ENCODE data around the gene CRAT. TPM values are rescaled to one million over a fixed set of nuclear protein-coding genes. Genes with fewer than 3 reads are reported as not detected.
A peak's percentile ranks its signal among the peaks of the same experiment; 100 is the strongest.

CRAT gene
- total and polyA plus RNA-seq, 2 donors (not counting 1 experiment from before 2014, with no cell fraction given), result 34.0 to 45.1 TPM

- Histone ChIP-seq H3K4me2 (ENCODE audit: extremely low read depth, insufficient read depth, low read length) (peak overlapping the region; percentile 34), H3K4me1 (ENCODE audit: control insufficient read depth, extremely low read depth, insufficient read depth, low read length) (peaks cover 47% of the 10 kb centered on the region)
- TF ChIP-seq EZH2 (IDR thresholded peaks at IDR 0.05; ENCODE audit: low read length, missing control alignments) (no peak), CTCF (conservative IDR thresholded peaks at IDR 0.05 in 1 of 2, IDR thresholded peaks at IDR 0.05 in 1 of 2; ENCODE audit: low read depth in 1 of 2, low read length in 2 of 2) (peak; percentile 8 to 22)
Measured at GRCh38 chr9:129145841-129146292, 35.3 kb upstream of the CRAT start.

DNA sequence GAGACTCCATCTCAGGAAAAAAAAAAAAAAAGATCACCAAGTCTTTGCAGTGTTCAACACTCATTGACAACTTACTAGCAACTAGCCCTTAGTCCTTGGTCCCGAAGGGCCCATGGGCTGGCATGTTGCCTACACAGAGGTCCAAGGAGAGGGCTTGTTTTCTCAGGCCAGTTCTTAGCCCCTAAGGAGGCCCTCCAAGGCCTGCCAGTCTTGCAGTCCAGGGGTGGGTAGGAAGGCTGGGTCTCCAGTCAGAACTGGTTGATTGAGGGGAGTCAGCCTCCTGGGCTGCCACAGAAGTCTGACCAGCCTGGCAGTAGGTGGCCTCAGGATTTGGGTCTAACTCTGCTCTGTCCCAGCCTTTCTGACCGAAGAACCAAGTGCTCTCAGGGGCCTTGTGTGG, 34.7 kb upstream of the CRAT start:
- Histone ChIP-seq H3K36me3 (ENCODE audit: control insufficient read depth, insufficient read depth, low read length) (peaks cover 15% of the 10 kb centered on the region), H2AFZ (ENCODE audit: low read length) (no peak overlapping the region), H3K27me3 (ENCODE audit: control insufficient read depth, insufficient read depth, low read length) (no peaks in the 10 kb centered on the region), H3K9ac (ENCODE audit: insufficient read depth, low read length) (peak overlapping the region; percentile 13), H3K9me3 (ENCODE audit: control insufficient read depth, insufficient read depth, low read depth, low read length) (no peaks in the 10 kb centered on the region), H3K79me2 (ENCODE audit: control insufficient read depth, insufficient read depth, low read length) (peaks cover 19% of the 10 kb centered on the region), H3K4me2 (ENCODE audit: extremely low read depth, insufficient read depth, low read length) (peak overlapping the region; percentile 33), H3K27ac (ENCODE audit: insufficient read depth, low read length) (peak overlapping the region; percentile 91), H3K4me3 (replicated peaks in 1 of 4; ENCODE audit: control extremely low read depth in 1 of 4, insufficient read depth in 1 of 4, low read depth in 3 of 4, low read length in 4 of 4) (peak overlapping the region in 1 of 4 experiments; percentile 25), H4K20me1 (ENCODE audit: control insufficient read depth, extremely low read depth, insufficient read depth, low read length) (no peaks in the 10 kb centered on the region), H3K4me1 (ENCODE audit: control insufficient read depth, extremely low read depth, insufficient read depth, low read length) (peaks cover 51% of the 10 kb centered on the region)
- peak; percentile 25 to 30 for DNase-seq (ENCODE audit: low read depth in 2 of 2)
- TF ChIP-seq CTCF (conservative IDR thresholded peaks at IDR 0.05 in 1 of 2, IDR thresholded peaks at IDR 0.05 in 1 of 2; ENCODE audit: low read depth in 1 of 2, low read length in 2 of 2) (no peak), EZH2 (IDR thresholded peaks at IDR 0.05; ENCODE audit: low read length, missing control alignments) (no peak)

More at GRCh38 chr9:129145841-129146292, 35.3 kb upstream of the CRAT start:
- peak overlapping the region; percentile 33 for H3K9ac ChIP-seq (ENCODE audit: insufficient read depth, low read length)
- H3K27me3 ChIP-seq (ENCODE audit: control insufficient read depth, insufficient read depth, low read length), result no peaks in the 10 kb centered on the region
- peak; percentile 97 for DNase-seq (ENCODE audit: low read depth in 2 of 2)
- H3K79me2 ChIP-seq (ENCODE audit: control insufficient read depth, insufficient read depth, low read length), result peaks cover 18% of the 10 kb centered on the region
- H4K20me1 ChIP-seq (ENCODE audit: control insufficient read depth, extremely low read depth, insufficient read depth, low read length), result no peaks in the 10 kb centered on the region
- H3K27ac ChIP-seq (ENCODE audit: insufficient read depth, low read length), result peak overlapping the region; percentile 91
- peak overlapping the region in 1 of 4 experiments; percentile 25 for H3K4me3 ChIP-seq (replicated peaks in 1 of 4; ENCODE audit: control extremely low read depth in 1 of 4, insufficient read depth in 1 of 4, low read depth in 3 of 4, low read length in 4 of 4)
- no peak overlapping the region for H2AFZ ChIP-seq (ENCODE audit: low read length)
- no peaks in the 10 kb centered on the region for H3K9me3 ChIP-seq (ENCODE audit: control insufficient read depth, insufficient read depth, low read depth, low read length)
- peaks cover 15% of the 10 kb centered on the region for H3K36me3 ChIP-seq (ENCODE audit: control insufficient read depth, insufficient read depth, low read length)

- Histone ChIP-seq H2AFZ (ENCODE audit: low read length) (no peak overlapping the region), H3K4me1 (ENCODE audit: control insufficient read depth, extremely low read depth, insufficient read depth, low read length) (peaks cover 66% of the 10 kb centered on the region), H3K9me3 (ENCODE audit: control insufficient read depth, insufficient read depth, low read depth, low read length) (no peaks in the 10 kb centered on the region), H3K27me3 (ENCODE audit: control insufficient read depth, insufficient read depth, low read length) (no peaks in the 10 kb centered on the region), H4K20me1 (ENCODE audit: control insufficient read depth, extremely low read depth, insufficient read depth, low read length) (no peaks in the 10 kb centered on the region), H3K79me2 (ENCODE audit: control insufficient read depth, insufficient read depth, low read length) (peaks cover 19% of the 10 kb centered on the region), H3K36me3 (ENCODE audit: control insufficient read depth, insufficient read depth, low read length) (peaks cover 10% of the 10 kb centered on the region), H3K27ac (ENCODE audit: insufficient read depth, low read length) (peak overlapping the region; percentile 82), H3K9ac (ENCODE audit: insufficient read depth, low read length) (peak overlapping the region; percentile 47), H3K4me3 (replicated peaks in 1 of 4; ENCODE audit: control extremely low read depth in 1 of 4, insufficient read depth in 1 of 4, low read depth in 3 of 4, low read length in 4 of 4) (peak overlapping the region in 2 of 4 experiments; percentile 24 to 69), H3K4me2 (ENCODE audit: extremely low read depth, insufficient read depth, low read length) (peak overlapping the region; percentile 62)
- no peak for TF ChIP-seq EZH2 (IDR thresholded peaks at IDR 0.05; ENCODE audit: low read length, missing control alignments)
- TF ChIP-seq CTCF (conservative IDR thresholded peaks at IDR 0.05 in 1 of 2, IDR thresholded peaks at IDR 0.05 in 1 of 2; ENCODE audit: low read depth in 1 of 2, low read length in 2 of 2), result peak; percentile 81 to 98
- DNase-seq (ENCODE audit: low read depth in 2 of 2), result peak; percentile 91 to 94
Measured at GRCh38 chr9:129143031-129143927, 32.7 kb upstream of the CRAT start.
